Stimulated activated CD4-positive, alpha-beta T cell treated with anti-CD3 and anti-CD28 coated beads, Interleukin-15, amount 100 ng/mL, for 48 hours (primary cell): ENCODE results near the gene KRTAP4-5.
"Not testable (repeated sequence)": the region's sequence is repeated elsewhere in the genome, so short reads cannot be mapped to it uniquely, and the experiment has no call there.

Source experiments
- DNase-seq, 2 donors: peaks; one replicate each; pipeline ENCODE4 v3.0.0-alpha.2; 2020; ENCODE audit warnings: low read depth in 2 of 2

Gene KRTAP4-5

DNA sequence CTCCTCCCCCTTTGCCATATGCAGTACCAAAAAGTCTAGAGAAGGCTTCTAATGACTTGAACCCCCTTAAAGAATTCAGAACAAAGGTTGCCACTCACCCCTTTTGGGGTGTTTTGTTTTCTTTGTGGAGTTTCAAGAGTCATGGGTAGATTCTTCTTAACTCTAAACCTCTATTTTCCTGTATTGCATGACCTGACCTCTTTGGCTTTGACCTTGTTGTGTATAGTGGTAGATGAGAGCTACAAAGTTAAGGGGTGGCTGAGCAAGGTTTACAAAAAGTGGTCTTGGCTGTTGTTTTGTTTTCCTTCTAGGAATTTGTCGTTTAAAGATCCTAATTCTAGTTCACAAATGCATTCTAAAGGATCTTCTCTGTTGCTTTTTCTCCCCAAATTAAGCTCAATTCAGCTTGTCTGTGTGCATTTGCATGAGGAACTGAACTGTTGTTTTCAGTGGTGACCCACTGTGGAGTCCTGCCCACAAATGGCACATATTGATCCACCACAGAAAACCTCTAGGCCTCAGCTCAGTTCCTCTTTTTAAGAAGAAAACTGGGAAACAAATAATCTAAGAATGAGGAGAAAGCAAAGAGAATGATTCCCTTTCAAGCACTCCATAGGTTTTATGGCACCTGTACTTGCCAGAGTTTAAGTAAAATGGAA, 40.8 kb downstream of the KRTAP4-5 start:
- not testable (repeated sequence) for DNase-seq

DNA sequence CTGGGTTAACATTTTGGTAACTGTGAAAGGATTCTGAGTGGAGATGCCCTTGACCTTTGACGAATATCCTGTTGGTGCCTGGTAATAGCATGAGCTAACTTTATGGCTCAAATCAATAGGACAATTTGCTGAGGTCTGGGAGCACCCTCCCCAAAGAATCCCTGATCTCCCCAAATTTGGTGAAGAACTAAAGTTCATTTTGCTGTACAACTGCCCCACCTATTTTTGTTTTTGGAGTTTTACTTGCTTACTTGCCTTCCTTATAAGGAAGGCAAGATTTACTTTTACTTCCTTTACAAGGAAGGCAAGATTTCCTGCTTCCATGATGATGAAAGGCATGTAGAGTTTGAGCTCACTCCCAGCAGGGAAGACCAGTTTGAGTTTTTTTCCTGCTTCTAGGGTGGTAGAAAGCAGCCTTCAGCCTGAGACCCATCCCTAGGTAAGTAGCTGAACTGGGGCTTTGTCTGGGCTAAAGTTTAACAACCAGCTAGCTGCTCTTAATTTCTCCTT, 41.6 kb downstream of the KRTAP4-5 start:
- DNase-seq, result no peak

DNA sequence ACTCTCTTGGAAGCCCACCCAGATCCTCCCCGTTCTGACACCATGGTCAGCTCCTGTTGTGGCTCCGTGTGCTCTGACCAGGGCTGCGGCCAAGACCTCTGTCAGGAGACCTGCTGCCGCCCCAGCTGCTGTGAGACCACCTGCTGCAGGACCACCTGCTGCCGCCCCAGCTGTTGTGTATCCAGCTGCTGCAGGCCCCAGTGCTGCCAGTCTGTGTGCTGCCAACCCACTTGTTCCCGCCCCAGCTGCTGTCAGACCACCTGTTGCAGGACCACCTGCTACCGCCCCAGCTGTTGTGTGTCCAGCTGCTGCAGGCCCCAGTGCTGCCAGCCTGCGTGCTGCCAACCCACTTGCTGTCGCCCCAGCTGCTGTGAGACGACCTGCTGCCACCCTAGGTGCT, 44.3 kb downstream of the KRTAP4-5 start, which contains the start of gene KRTAP4-9:
Gene KRTAP4-9 (plus strand): TSS at position 43 of the 400 bp plus-strand sequence. CDS start 0 bp downstream, at position 43.
- DNase-seq, result not testable (repeated sequence)

DNA sequence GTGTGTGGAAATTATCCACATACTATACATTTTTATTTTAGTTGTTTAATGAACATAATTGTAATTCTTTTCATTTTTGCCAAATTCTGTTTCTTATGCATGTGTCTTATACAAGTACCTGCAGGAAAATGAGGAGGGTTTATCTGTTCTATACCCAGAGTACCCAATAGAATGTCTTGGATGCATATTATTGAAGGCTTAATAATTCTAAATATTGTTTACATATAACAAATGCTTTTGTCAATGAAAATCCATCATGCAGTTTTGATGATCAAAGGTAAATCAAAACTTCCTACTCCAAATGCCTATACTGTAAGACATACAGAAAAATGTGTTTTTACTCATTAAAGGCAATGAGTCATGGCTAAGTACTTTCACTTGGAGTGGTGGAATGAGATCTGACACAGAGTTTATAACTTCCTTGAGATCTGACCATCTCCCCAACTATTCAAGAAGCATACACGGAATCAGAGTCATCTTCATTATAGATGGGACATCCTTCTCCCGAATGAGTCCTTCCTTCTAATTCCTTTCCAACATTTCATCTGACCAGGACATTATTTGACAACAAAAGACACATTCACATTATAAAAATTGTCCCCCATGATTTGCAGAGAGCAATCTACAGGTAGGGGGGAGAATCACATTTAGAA, 45.1 kb downstream of the KRTAP4-5 start:
- DNase-seq, result not testable (repeated sequence)

DNA sequence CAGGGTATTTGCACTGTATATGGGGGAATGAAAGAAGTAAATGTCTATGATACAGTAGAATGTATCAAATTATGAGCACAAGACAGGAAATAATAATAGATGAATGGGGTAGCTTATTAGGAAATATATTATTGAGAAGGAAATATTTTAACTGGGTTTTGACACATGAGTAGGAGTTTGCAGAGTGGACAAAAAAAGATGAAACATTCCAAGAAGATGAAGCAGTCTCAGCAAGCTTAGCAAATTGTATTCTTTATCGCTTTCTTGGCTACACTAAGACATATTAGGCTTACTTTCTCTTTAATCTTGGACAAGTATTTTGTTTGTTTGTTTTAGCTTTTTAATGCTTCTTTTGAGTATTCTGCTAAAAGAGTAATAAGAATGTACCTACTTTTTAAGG, 45.7 kb downstream of the KRTAP4-5 start:
- no peak for DNase-seq

DNA sequence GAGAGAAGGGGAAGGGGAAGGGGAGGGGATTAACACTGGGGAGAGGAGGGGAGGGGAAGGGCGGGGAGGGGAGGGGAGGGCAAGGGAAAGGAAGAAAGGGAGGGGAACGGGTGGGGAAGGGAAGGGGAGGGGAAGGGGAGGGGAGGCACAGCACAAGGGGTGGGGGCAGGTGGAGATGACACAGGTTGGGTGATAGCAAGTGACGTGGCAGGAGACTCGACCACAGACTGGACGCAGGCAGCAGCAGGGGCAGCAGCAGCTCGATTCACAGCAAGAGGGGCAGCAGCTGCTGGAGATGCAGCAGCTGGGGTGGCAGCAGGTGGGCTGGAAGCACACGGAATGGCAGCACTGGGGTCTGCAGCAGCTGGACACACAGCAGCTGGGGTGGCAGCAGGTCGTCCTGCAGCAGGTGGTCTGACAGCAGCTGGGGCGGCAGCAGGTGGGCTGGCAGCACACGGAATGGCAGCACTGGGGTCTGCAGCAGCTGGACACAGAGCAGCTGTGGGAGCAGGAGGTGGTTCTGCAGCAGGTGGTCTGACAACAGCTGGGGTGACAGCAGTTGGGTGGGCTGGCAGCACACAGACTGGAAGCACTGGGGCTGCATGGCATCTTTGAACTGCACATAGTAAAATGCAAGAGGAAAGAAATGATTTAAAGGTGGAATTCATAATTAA, 47.9 kb downstream of the KRTAP4-5 start, which contains the start of gene KRTAP4-16:
Gene KRTAP4-16 (minus strand): TSS at position 624 of the 674 bp plus-strand sequence. CDS start 0 bp downstream, at position 624.
- DNase-seq, result no peak

DNA sequence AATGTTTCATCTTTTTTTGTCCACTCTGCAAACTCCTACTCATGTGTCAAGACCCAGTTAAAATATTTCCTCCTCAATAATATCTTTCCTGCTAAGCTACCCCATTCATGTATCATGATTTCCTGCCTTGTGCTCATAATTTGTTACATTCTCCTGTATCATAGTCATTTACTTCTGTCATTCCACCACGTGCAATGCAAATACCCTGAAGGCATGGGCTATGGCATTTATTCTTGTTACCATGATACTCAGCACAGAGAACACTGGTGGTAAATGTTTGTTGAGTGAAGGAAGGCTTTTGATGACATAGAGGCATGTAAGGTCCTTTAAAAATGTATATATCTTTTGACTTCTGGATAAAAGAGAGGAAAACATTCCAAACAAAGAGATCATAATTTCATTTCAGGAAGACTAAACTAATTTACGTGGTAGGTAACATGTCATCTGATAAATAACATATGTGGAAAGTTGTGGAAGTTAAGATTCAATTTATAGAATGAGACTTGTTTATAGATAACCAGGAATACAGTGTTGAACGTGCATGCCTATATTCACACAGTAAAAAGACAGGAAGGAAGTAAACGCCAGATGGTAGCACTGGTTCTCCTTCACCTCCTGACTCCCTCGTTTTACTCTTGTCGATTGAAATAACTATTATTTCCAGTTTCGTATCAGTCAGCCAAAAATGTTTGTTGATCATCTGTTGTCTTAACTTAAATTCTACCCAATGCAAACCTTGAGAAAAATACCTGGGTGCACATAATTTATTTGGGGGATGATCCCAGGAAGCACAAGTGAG, 49.7 kb downstream of the KRTAP4-5 start:
- DNase-seq, result not testable (repeated sequence)
